Measurements from ENCODE around the gene MAF.

DNA sequence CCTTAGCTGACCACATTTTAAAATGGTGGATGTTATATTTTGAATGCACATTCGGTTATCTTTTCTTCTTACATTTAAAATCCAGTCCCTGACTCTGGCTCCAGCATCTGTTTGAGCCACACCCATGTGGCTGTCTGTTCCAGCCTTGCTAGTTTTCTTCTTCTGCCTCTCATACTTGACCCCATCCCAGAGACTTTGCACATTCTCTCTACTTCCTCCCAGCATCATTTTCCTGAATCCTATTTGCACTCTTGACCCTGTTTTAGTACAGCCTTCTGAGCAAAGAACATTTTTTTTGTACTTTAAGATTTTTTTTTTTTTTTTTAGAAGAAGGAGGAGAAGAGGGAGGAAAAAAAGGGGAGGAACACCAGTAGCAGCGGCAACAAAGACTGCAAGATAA is 23.3 kb upstream of the MAF start:
- TF ChIP-seq, protein P1, sequence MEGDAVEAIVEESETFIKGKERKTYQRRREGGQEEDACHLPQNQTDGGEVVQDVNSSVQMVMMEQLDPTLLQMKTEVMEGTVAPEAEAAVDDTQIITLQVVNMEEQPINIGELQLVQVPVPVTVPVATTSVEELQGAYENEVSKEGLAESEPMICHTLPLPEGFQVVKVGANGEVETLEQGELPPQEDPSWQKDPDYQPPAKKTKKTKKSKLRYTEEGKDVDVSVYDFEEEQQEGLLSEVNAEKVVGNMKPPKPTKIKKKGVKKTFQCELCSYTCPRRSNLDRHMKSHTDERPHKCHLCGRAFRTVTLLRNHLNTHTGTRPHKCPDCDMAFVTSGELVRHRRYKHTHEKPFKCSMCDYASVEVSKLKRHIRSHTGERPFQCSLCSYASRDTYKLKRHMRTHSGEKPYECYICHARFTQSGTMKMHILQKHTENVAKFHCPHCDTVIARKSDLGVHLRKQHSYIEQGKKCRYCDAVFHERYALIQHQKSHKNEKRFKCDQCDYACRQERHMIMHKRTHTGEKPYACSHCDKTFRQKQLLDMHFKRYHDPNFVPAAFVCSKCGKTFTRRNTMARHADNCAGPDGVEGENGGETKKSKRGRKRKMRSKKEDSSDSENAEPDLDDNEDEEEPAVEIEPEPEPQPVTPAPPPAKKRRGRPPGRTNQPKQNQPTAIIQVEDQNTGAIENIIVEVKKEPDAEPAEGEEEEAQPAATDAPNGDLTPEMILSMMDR (IDR thresholded peaks at IDR 0.05; ENCODE audit: low read length) = no peak
- TF ChIP-seq EZH2 (optimal IDR thresholded peaks at IDR 0.05; ENCODE audit: low read depth, low read length) = no peak
- no peak for TF ChIP-seq EZH2phosphoT487 (IDR thresholded peaks at IDR 0.05; ENCODE audit: low read length)
